GM21529 (cell line): ENCODE measurements around the gene PLA2G5.
"Not testable (repeated sequence)": the region's sequence is repeated elsewhere in the genome, so short reads cannot be mapped to it uniquely, and the experiment has no call there.

Experiments
- ATAC-seq: cut with Tn5 transposase; IDR thresholded peaks from one replicate; pipeline ENCODE4 v1.9.1; 2021; ENCODE audit not compliant: unreplicated experiment

Gene PLA2G5

DNA sequence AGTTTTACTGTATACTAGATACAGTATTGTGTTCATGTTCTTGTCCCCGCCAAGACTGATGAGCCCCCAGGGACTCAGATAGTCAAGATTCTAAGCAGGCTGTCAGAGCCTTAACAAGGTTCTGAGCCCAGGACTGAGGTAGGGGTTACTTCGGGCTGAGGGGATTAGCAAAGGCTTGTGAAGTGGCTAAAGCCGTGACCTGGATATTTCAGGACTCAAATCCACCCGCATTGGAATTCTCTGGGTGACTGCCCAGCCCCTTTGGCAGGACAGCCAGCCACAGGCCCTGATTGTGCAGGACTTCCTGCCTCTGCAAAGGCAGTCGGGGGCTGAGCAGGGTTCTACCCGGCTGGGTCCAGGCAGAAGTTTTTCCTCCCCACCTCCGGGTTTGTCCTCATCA, at the start of gene PLA2G5:
TSS of gene PLA2G5 (plus strand) at position 321 of the 400 bp plus-strand sequence. CDS start 14,637 bp downstream, outside the sequence.
- ATAC-seq = no peak

DNA sequence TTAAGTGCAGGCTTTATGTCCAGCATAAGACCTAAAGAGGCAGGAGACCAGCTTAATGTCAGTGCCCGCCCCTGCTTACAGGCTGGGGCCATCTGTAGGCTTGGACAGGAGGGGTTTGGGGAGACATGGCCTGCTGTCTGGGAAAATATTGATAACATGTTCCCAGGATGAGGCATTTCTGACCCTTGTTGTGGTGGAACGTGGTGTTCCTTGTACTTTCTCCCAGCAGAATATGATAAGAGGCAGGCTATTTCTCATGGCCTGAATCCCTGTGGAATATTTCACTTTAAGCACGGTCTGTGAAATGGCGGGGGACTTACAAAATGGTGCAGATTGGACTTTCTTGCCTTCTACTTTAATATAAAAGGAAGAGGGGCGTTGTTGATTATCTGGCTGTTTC, 41.9 kb upstream of the PLA2G5 start:
- ATAC-seq = no peak

DNA sequence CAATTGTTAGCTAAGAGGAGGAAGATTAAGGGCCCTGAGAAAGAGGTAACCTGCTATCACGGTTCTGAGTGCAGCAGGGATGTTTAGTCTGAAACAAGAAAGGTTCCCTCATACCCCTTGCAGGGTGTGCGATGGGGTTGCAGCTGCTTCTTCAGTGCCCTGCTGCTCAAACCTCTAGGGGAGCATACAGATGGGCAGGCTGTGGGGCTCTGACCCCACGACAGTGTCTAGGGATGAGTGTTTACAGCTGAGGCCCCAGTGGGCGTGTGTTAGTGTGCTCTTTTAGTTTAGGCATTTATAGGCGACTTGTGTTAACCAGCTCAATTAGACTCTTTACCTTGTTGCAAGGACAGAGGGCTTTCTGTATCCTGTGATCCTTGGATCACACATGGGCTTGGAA, 41.3 kb upstream of the PLA2G5 start:
- no peak for ATAC-seq

- no peak for ATAC-seq
Measured at GRCh38 chr1:20029178-20029912, 40.6 kb upstream of the PLA2G5 start.

DNA sequence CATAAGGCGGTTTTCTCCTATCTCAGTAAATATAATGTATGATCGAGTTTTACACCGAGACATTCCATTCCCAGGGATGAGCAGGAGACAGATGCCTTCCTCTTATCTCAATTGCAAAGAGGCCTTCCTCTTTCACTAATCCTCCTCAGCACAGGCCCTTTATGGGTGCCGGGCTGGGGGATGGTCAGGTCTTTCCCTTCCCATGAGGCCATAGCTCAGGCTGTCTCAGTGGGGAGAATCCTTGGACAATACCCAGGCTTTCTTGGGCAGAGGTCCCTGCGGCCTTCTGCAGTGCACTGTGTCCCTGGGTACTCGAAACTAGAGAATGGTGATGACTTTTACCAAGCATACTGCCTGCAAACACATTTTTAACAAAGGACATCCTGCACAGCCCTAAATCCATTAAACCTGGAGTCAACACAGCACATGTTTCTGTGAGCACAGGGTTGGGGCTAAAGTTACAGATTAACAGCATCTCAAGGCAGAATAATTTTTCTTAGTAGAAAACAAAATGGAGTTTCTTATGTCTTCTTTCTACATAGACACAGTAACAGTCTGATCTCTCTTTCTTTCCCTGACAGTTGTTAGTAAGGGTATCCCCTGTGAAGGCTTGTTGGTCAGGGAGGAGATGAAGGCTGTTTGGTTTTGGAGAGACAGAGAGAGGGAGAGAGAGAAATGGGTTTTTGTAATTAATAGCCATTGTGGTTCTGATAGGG, 39.4 kb upstream of the PLA2G5 start:
- ATAC-seq = not testable (repeated sequence)

DNA sequence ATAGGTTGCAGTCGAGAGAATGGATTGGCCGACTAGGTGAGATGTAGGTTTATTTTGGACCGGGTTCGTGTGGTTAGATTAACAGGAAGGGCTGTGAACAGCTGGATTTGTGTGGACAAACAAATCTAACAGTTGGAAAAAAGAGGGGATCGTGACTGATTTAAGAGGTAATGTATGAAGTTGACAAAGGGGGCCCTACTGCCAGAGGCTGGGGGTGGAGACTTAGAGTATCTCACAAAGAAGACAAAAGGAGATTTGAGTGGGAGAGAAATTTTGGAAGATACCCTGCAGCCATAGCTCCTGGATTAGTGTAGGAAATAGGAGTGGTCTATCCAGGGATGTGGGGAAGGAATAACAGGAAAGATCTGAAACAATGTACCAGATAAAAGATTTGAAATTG, 38.8 kb upstream of the PLA2G5 start:
- ATAC-seq = no peak

DNA sequence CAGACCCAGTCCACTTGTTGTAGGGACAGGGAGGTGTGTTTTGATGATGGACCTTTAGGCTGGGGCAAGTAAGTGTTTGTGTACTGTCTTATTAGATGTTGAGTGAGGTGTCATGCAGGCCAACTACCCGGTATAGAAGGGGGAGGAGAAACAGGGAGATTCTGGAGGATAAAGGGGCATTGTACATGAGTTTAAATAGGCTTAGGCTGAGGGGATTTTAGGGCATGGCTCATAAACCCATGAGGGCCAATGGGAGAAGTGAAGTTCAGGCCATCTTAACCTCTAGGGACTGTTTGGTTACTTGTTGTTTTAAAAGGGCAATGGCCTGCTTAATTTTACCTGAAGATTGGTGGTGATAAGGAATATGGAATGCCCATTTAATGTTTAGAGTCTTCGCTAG, 38.2 kb upstream of the PLA2G5 start:
- ATAC-seq = no peak

DNA sequence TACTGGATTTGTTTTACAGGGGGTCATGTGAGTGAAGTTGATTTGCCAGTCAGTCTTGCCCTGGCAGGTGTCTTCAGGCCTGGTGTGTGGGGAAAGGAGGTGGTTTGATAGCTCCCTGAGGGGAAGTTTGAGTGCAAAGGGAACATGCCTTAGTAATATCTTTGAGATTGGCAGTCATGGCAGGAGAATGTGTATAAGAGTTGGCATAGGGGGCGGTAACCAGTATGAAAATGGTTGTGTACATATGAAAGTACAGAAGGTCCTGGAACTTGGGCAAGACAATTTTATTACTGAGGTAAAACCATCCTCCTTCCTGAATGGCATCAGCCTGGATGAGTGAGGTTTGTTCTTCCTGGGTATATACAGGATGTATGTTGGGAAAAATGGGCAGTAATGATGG, 37.6 kb upstream of the PLA2G5 start:
- ATAC-seq = no peak

GRCh38 chr1:20033420-20033819, 36.6 kb upstream of the PLA2G5 start:
- ATAC-seq = no peak

- ATAC-seq = no peak
Measured at GRCh38 chr1:20035114-20035513, 34.9 kb upstream of the PLA2G5 start.

GRCh38 chr1:20037877-20038276, 32.1 kb upstream of the PLA2G5 start:
- no peak for ATAC-seq

- ATAC-seq = no peak
Measured at GRCh38 chr1:20047096-20047495, 22.9 kb upstream of the PLA2G5 start.

- ATAC-seq = no peak
Measured at GRCh38 chr1:20048563-20048962, 21.4 kb upstream of the PLA2G5 start.

GRCh38 chr1:20049056-20049798, 20.8 kb upstream of the PLA2G5 start:
- ATAC-seq = not testable (repeated sequence)

- no peak for ATAC-seq
Measured at GRCh38 chr1:20051218-20051829, 18.7 kb upstream of the PLA2G5 start.

DNA sequence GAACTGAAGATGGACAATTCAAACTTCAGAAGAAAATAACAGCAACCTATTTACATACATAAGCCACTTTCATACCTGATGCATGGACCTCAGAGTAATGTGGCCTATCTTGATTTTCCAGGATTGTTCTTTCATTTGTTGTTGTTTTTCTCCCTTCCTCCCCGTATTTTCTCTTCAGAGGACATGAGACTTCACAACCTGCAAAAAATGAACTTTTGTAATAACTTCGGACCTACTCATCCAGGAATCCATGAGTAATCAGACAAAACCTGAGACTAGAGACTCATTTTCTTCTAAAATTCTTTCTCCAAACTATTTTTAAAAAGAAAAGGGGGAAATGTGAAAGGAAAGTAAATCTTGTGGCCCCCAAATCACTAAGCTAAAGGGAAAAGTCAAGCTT, 17.6 kb upstream of the PLA2G5 start:
- ATAC-seq = no peak

DNA sequence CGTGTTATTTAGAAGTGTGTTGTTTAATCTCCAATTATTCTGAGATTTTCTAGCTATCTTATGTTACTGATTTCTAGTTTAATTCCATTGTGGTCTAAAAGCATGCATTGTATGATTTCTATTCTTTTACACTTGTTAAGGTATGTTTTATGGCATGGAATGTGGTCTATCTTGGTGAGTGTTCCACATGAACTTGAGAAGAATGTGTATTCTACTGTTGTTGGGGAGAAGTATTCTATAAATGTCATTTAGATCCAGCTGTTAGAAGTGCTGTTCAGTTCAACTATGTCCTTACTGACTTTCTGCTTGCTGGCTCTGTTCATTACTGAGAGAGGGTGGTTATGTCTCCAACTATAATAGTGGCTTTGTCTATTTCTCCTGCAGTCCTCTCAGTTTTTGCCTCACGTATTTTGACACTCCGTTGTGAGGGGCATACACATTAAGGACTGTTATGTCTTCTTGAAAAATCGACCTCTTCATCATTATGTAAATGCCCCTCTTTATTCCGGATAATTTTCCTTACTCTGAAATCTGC, 12.0 kb upstream of the PLA2G5 start:
- ATAC-seq = no peak

DNA sequence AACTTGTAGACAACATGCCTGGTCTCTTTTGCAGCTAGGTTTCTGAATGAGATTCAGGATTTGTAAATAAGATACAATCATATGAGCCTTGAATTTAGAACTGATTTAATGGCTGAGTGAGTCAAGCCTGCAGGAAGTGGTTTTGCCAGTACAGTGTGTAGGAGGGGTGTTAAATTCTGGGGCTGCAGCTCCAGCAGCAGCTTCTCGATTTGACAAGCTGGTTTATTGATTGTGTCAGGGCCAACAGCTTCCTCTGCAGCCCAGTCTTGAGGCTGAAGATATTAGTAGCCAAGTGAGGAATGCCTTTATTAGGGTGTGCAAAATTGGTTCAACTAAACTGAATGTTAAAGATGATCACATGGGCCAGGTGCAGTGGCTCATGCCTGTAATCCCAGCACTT, 11.5 kb upstream of the PLA2G5 start:
- no peak for ATAC-seq

DNA sequence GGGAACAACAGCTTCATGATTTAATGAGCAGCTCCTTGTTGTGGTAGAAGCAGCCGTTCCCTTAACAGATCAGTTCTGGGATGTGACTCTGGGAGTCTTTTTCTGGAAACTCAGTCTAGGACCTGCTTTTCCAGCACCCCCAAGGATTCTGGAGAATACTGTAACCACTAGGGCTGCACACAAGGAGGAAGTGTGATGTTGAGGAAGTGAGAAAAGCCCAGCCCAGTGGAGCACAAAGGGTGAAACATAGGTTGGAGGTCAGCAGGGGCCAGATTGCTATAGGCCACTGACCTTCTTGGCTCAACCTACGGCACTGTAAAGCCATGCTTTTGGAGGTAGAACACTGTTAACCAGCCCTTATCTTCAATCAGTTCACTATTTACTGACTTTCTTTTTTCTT, 10.1 kb upstream of the PLA2G5 start:
- ATAC-seq = no peak

GRCh38 chr1:20060791-20061190, 9.2 kb upstream of the PLA2G5 start:
- not testable (repeated sequence) for ATAC-seq

GRCh38 chr1:20061866-20062265, 8.1 kb upstream of the PLA2G5 start:
- no peak for ATAC-seq
